GM23338 (cell line): ENCODE results near the gene CD2AP.

Source experiments
- CREB1 ChIP-seq: fragments of 250-450 bp; sonication (Bioruptor Pico); IDR thresholded peaks from 2 replicates; pipeline ENCODE4 v1.5.0; 2020; ENCODE audit warnings: low read depth, mild to moderate bottlenecking, moderate library complexity
- CTCF ChIP-seq, 2 experiments: fragments of 200-600 bp in 1 of 2; sonication (generic) in 1 of 2; conservative IDR thresholded peaks; 2 replicates each; pipeline versions ENCODE4 v1.5.1 to v1.6.1; 2016 to 2017; ENCODE audit warnings: antibody characterized with exemption in 2 of 2, low read depth in 2 of 2, mild to moderate bottlenecking in 2 of 2, moderate library complexity in 1 of 2
- ETS1 ChIP-seq: IDR thresholded peaks from 2 replicates; pipeline ENCODE4 v1.6.1; 2016; ENCODE audit warnings: antibody characterized with exemption
- EZH2 ChIP-seq: fragments of 200-600 bp; sonication (generic); IDR thresholded peaks from one replicate; pipeline ENCODE4 v1.8.0; 2017; ENCODE audit warnings: antibody characterized with exemption, mild to moderate bottlenecking, low read depth; ENCODE audit not compliant: unreplicated experiment
- EZH2phosphoT487 ChIP-seq: fragments of 200-600 bp; sonication (generic); IDR thresholded peaks from one replicate; pipeline ENCODE4 v1.8.1; 2018; ENCODE audit warnings: antibody characterized with exemption; ENCODE audit not compliant: unreplicated experiment
- JUNB ChIP-seq: IDR thresholded peaks from one replicate; pipeline ENCODE4 v1.6.1; 2016; ENCODE audit warnings: antibody characterized with exemption; ENCODE audit not compliant: unreplicated experiment
- POLR2AphosphoS5 ChIP-seq: IDR thresholded peaks from 2 replicates; pipeline ENCODE4 v1.6.1; 2016; ENCODE audit warnings: antibody characterized with exemption, low read depth
- REST ChIP-seq: IDR thresholded peaks from one replicate; pipeline ENCODE4 v1.6.1; 2018; ENCODE audit warnings: antibody characterized with exemption; ENCODE audit not compliant: unreplicated experiment
- STAT1 ChIP-seq: IDR thresholded peaks from one replicate; pipeline ENCODE4 v1.6.1; 2016; ENCODE audit warnings: antibody characterized with exemption; ENCODE audit not compliant: unreplicated experiment
- ZNF114 ChIP-seq: fragments of 250-450 bp; sonication (Bioruptor Pico); IDR thresholded peaks from 2 replicates; pipeline ENCODE4 v1.5.0; 2020; ENCODE audit warnings: mild to moderate bottlenecking, moderate library complexity
- ZNF331 ChIP-seq: fragments of 250-450 bp; sonication (Bioruptor Pico); IDR thresholded peaks from 2 replicates; pipeline ENCODE4 v1.5.0; 2020; ENCODE audit warnings: low read depth, mild to moderate bottlenecking, moderate library complexity

- TF ChIP-seq CTCF (conservative IDR thresholded peaks at IDR 0.05; ENCODE audit: low read depth in 2 of 2), result no peak
- no peak for TF ChIP-seq POLR2AphosphoS5
- no peak for TF ChIP-seq EZH2phosphoT487
- TF ChIP-seq CREB1, result no peak
- no peak for TF ChIP-seq EZH2
- no peak for TF ChIP-seq ZNF114 (CRISPR knock-in tag)
- no peak for TF ChIP-seq REST
- no peak for TF ChIP-seq JUNB
- TF ChIP-seq STAT1, result no peak
- TF ChIP-seq ETS1, result no peak
- TF ChIP-seq ZNF331 (CRISPR knock-in tag), result no peak
These were observed 22.7 kb upstream of the CD2AP start for GRCh38 chr6:47454713-47455396.
